ENCODE data around the gene COL26A1.

The COL26A1 gene

GRCh38 chr7:101575168-101575567 lies 212.5 kb downstream of the COL26A1 start:
- Histone ChIP-seq H3K4me1 (ENCODE audit: control insufficient read depth in 1 of 2, insufficient read depth in 2 of 2, low read length in 2 of 2) (no peaks in the 10 kb centered on the region), H3K36me3 (ENCODE audit: control insufficient read depth in 1 of 2, insufficient read depth in 2 of 2, low read length in 2 of 2) (no peaks in the 10 kb centered on the region), H3K27ac (ENCODE audit: low read length) (no peak overlapping the region), H3K27me3 (ENCODE audit: low read depth, low read length) (no peaks in the 10 kb centered on the region), H3K9me3 (ENCODE audit: control insufficient read depth in 1 of 2, low read length in 2 of 2) (peaks cover 0 to 17% of the 10 kb centered on the region in 2 donors), H3K4me3 (ENCODE audit: low read depth in 1 of 2, low read length in 2 of 2) (no peak overlapping the region)

GRCh38 chr7:101575721-101576120 lies 213.0 kb downstream of the COL26A1 start:
- Histone ChIP-seq H3K27me3 (ENCODE audit: low read depth, low read length) (no peaks in the 10 kb centered on the region), H3K9me3 (ENCODE audit: control insufficient read depth in 1 of 2, low read length in 2 of 2) (peaks cover 0 to 16% of the 10 kb centered on the region in 2 donors), H3K4me3 (ENCODE audit: low read depth in 1 of 2, low read length in 2 of 2) (no peak overlapping the region), H3K27ac (ENCODE audit: low read length) (no peak overlapping the region), H3K36me3 (ENCODE audit: control insufficient read depth in 1 of 2, insufficient read depth in 2 of 2, low read length in 2 of 2) (no peaks in the 10 kb centered on the region), H3K4me1 (ENCODE audit: control insufficient read depth in 1 of 2, insufficient read depth in 2 of 2, low read length in 2 of 2) (no peaks in the 10 kb centered on the region)

- H3K9me3 ChIP-seq (ENCODE audit: control insufficient read depth in 1 of 2, low read length in 2 of 2) = peaks cover 0 to 7% of the 10 kb centered on the region in 2 donors
- no peaks in the 10 kb centered on the region for H3K36me3 ChIP-seq (ENCODE audit: control insufficient read depth in 1 of 2, insufficient read depth in 2 of 2, low read length in 2 of 2)
- H3K4me1 ChIP-seq (ENCODE audit: control insufficient read depth in 1 of 2, insufficient read depth in 2 of 2, low read length in 2 of 2) = no peaks in the 10 kb centered on the region
- H3K27ac ChIP-seq (ENCODE audit: low read length) = no peak overlapping the region
- H3K27me3 ChIP-seq (ENCODE audit: low read depth, low read length) = no peaks in the 10 kb centered on the region
- no peak overlapping the region for H3K4me3 ChIP-seq (ENCODE audit: low read depth in 1 of 2, low read length in 2 of 2)
Measured at GRCh38 chr7:101576998-101577397, 214.3 kb downstream of the COL26A1 start.

GRCh38 chr7:101578552-101578951 lies 215.9 kb downstream of the COL26A1 start:
- Histone ChIP-seq H3K9me3 (ENCODE audit: control insufficient read depth in 1 of 2, low read length in 2 of 2) (peaks cover 4 to 13% of the 10 kb centered on the region in 2 donors), H3K27ac (ENCODE audit: low read length) (no peak overlapping the region), H3K4me3 (ENCODE audit: low read depth in 1 of 2, low read length in 2 of 2) (no peak overlapping the region), H3K27me3 (ENCODE audit: low read depth, low read length) (no peaks in the 10 kb centered on the region), H3K4me1 (ENCODE audit: control insufficient read depth in 1 of 2, insufficient read depth in 2 of 2, low read length in 2 of 2) (no peaks in the 10 kb centered on the region), H3K36me3 (ENCODE audit: control insufficient read depth in 1 of 2, insufficient read depth in 2 of 2, low read length in 2 of 2) (no peaks in the 10 kb centered on the region)

GRCh38 chr7:101580596-101580995 lies 217.9 kb downstream of the COL26A1 start:
- H3K4me3 ChIP-seq (ENCODE audit: low read depth in 1 of 2, low read length in 2 of 2) = no peak overlapping the region
- no peak overlapping the region for H3K27ac ChIP-seq (ENCODE audit: low read length)
- no peaks in the 10 kb centered on the region for H3K4me1 ChIP-seq (ENCODE audit: control insufficient read depth in 1 of 2, insufficient read depth in 2 of 2, low read length in 2 of 2)
- H3K27me3 ChIP-seq (ENCODE audit: low read depth, low read length) = no peaks in the 10 kb centered on the region
- H3K36me3 ChIP-seq (ENCODE audit: control insufficient read depth in 1 of 2, insufficient read depth in 2 of 2, low read length in 2 of 2) = no peaks in the 10 kb centered on the region
- peaks cover 4 to 15% of the 10 kb centered on the region in 2 donors for H3K9me3 ChIP-seq (ENCODE audit: control insufficient read depth in 1 of 2, low read length in 2 of 2)

- Histone ChIP-seq H3K27me3 (ENCODE audit: low read depth, low read length) (no peaks in the 10 kb centered on the region), H3K27ac (ENCODE audit: low read length) (no peak overlapping the region), H3K4me1 (ENCODE audit: control insufficient read depth in 1 of 2, insufficient read depth in 2 of 2, low read length in 2 of 2) (no peaks in the 10 kb centered on the region), H3K36me3 (ENCODE audit: control insufficient read depth in 1 of 2, insufficient read depth in 2 of 2, low read length in 2 of 2) (no peaks in the 10 kb centered on the region), H3K9me3 (ENCODE audit: control insufficient read depth in 1 of 2, low read length in 2 of 2) (peaks cover 4 to 13% of the 10 kb centered on the region in 2 donors), H3K4me3 (ENCODE audit: low read depth in 1 of 2, low read length in 2 of 2) (no peak overlapping the region)
Measured at GRCh38 chr7:101581891-101582290, 219.2 kb downstream of the COL26A1 start.

GRCh38 chr7:101582971-101583370 lies 220.3 kb downstream of the COL26A1 start:
- Histone ChIP-seq H3K27me3 (ENCODE audit: low read depth, low read length) (no peaks in the 10 kb centered on the region), H3K4me3 (ENCODE audit: low read depth in 1 of 2, low read length in 2 of 2) (no peak overlapping the region), H3K9me3 (ENCODE audit: control insufficient read depth in 1 of 2, low read length in 2 of 2) (peaks cover 4 to 10% of the 10 kb centered on the region in 2 donors), H3K36me3 (ENCODE audit: control insufficient read depth in 1 of 2, insufficient read depth in 2 of 2, low read length in 2 of 2) (no peaks in the 10 kb centered on the region), H3K4me1 (ENCODE audit: control insufficient read depth in 1 of 2, insufficient read depth in 2 of 2, low read length in 2 of 2) (no peaks in the 10 kb centered on the region), H3K27ac (ENCODE audit: low read length) (no peak overlapping the region)

- peaks cover 4 to 10% of the 10 kb centered on the region in 2 donors for H3K9me3 ChIP-seq (ENCODE audit: control insufficient read depth in 1 of 2, low read length in 2 of 2)
- no peaks in the 10 kb centered on the region for H3K36me3 ChIP-seq (ENCODE audit: control insufficient read depth in 1 of 2, insufficient read depth in 2 of 2, low read length in 2 of 2)
- no peaks in the 10 kb centered on the region for H3K4me1 ChIP-seq (ENCODE audit: control insufficient read depth in 1 of 2, insufficient read depth in 2 of 2, low read length in 2 of 2)
- no peak overlapping the region for H3K27ac ChIP-seq (ENCODE audit: low read length)
- no peaks in the 10 kb centered on the region for H3K27me3 ChIP-seq (ENCODE audit: low read depth, low read length)
- H3K4me3 ChIP-seq (ENCODE audit: low read depth in 1 of 2, low read length in 2 of 2) = no peak overlapping the region
Measured at GRCh38 chr7:101586078-101586905, 223.6 kb downstream of the COL26A1 start.

- Histone ChIP-seq H3K27ac (ENCODE audit: low read length) (no peak overlapping the region), H3K4me1 (ENCODE audit: control insufficient read depth in 1 of 2, insufficient read depth in 2 of 2, low read length in 2 of 2) (no peaks in the 10 kb centered on the region), H3K36me3 (ENCODE audit: control insufficient read depth in 1 of 2, insufficient read depth in 2 of 2, low read length in 2 of 2) (no peaks in the 10 kb centered on the region), H3K4me3 (ENCODE audit: low read depth in 1 of 2, low read length in 2 of 2) (no peak overlapping the region), H3K27me3 (ENCODE audit: low read depth, low read length) (no peaks in the 10 kb centered on the region), H3K9me3 (ENCODE audit: control insufficient read depth in 1 of 2, low read length in 2 of 2) (peaks cover 4 to 10% of the 10 kb centered on the region in 2 donors)
Measured at GRCh38 chr7:101586906-101587677, 224.4 kb downstream of the COL26A1 start.

GRCh38 chr7:101588131-101588935 lies 225.7 kb downstream of the COL26A1 start:
- no peak overlapping the region for H3K4me3 ChIP-seq (ENCODE audit: low read depth in 1 of 2, low read length in 2 of 2)
- peaks cover under 1 to 4% of the 10 kb centered on the region in 2 donors for H3K9me3 ChIP-seq (ENCODE audit: control insufficient read depth in 1 of 2, low read length in 2 of 2)
- H3K4me1 ChIP-seq (ENCODE audit: control insufficient read depth in 1 of 2, insufficient read depth in 2 of 2, low read length in 2 of 2) = no peaks in the 10 kb centered on the region
- H3K27ac ChIP-seq (ENCODE audit: low read length) = no peak overlapping the region
- no peaks in the 10 kb centered on the region for H3K27me3 ChIP-seq (ENCODE audit: low read depth, low read length)
- no peaks in the 10 kb centered on the region for H3K36me3 ChIP-seq (ENCODE audit: control insufficient read depth in 1 of 2, insufficient read depth in 2 of 2, low read length in 2 of 2)

- Histone ChIP-seq H3K36me3 (ENCODE audit: control insufficient read depth in 1 of 2, insufficient read depth in 2 of 2, low read length in 2 of 2) (no peaks in the 10 kb centered on the region), H3K9me3 (ENCODE audit: control insufficient read depth in 1 of 2, low read length in 2 of 2) (no peaks in the 10 kb centered on the region), H3K4me3 (ENCODE audit: low read depth in 1 of 2, low read length in 2 of 2) (no peak overlapping the region), H3K27ac (ENCODE audit: low read length) (no peak overlapping the region), H3K4me1 (ENCODE audit: control insufficient read depth in 1 of 2, insufficient read depth in 2 of 2, low read length in 2 of 2) (no peaks in the 10 kb centered on the region), H3K27me3 (ENCODE audit: low read depth, low read length) (no peaks in the 10 kb centered on the region)
Measured at GRCh38 chr7:101589052-101589451, 226.4 kb downstream of the COL26A1 start.

Data from muscle layer of duodenum (tissue), 2 donors.